Esophagus squamous epithelium (tissue), 4 donors: ENCODE measurements around the gene AP1G1.
"Not testable (repeated sequence)": the region's sequence is repeated elsewhere in the genome, so short reads cannot be mapped to it uniquely, and the experiment has no call there.

Experiments
- CTCF ChIP-seq, 6 experiments: fragments of 450-650 bp in 4 of 6; fragments of 200-600 bp in 2 of 6; sonication (generic) in 2 of 6; IDR thresholded peaks; one replicate each; pipeline ENCODE4 v1.5.1; 2016 to 2019; ENCODE audit warnings: antibody characterized with exemption in 6 of 6, mild to moderate bottlenecking in 4 of 6, moderate library complexity in 4 of 6
- POLR2A ChIP-seq, 4 donors: fragments of 450-650 bp; IDR thresholded peaks; one replicate each; pipeline ENCODE4 v1.6.1; 2017; ENCODE audit warnings: antibody characterized with exemption in 4 of 4, mild to moderate bottlenecking in 4 of 4, moderate library complexity in 3 of 4

- not testable (repeated sequence) for TF ChIP-seq CTCF, POLR2A (IDR thresholded peaks at IDR 0.05)
These were observed 18.3 kb downstream of the AP1G1 start for GRCh38 chr16:71790329-71790728.
